Adrenal gland (tissue), 5 donors: ENCODE results near the gene INMT.

Experiments used
- CTCF ChIP-seq, 6 experiments: fragments of 450-650 bp in 4 of 6; fragments of 200-600 bp in 2 of 6; sonication (generic) in 1 of 6; IDR thresholded peaks; 1 replicate in 5 of 6; 2 replicates in 1 of 6; pipeline versions ENCODE4 v1.5.1 to v1.8.0; 2016 to 2021; ENCODE audit warnings: antibody characterized with exemption in 6 of 6, mild to moderate bottlenecking in 2 of 6, moderate library complexity in 1 of 6
- POLR2A ChIP-seq, 2 donors: fragments of 450-650 bp; IDR thresholded peaks; one replicate each; pipeline ENCODE4 v1.6.1; 2017; ENCODE audit warnings: antibody characterized with exemption in 2 of 2, mild to moderate bottlenecking in 2 of 2, moderate library complexity in 1 of 2
- donor health status: DM: no; HTN: no; CAD: no.

GRCh38 chr7:30723776-30724175, 28.2 kb upstream of the INMT start:
- TF ChIP-seq CTCF (IDR thresholded peaks at IDR 0.05) (no peak), POLR2A (IDR thresholded peaks at IDR 0.05) (no peak)
